HepG2 (cell line): ENCODE results near the gene MXD1. TPM values are rescaled to one million over a fixed set of nuclear protein-coding genes. Genes with fewer than 3 reads are reported as not detected.

Source experiments
- ATAC-seq: fragments of 200-7000 bp; cut with Tn5 transposase; 3 replicates; pipeline ENCODE4 v1.9.1; 2020; ENCODE audit warnings: mild to moderate bottlenecking, moderate library complexity
- BruUV-seq: library from RNA; stranded (reverse); fragments of 400-500 nt; replicated peaks from 2 replicates; lab custom pipeline; 2021; lab: Mats Ljungman, UMichigan
- CTCF ChIA-PET: fragments of 300-600 bp; formaldehyde crosslinking; extraction: SDS; loops from one replicate; lab custom pipeline; 2021; ENCODE audit warnings: low total read pairs, inconsistent platforms, low intra/inter-chr PET ratio; lab: Yijun Ruan, JAX
- POLR2A ChIA-PET: fragments of 350-600 bp; sonication (Branson Sonifier 250); formaldehyde crosslinking; loops from one replicate; lab custom pipeline; 2020; ENCODE audit warnings: antibody characterized with exemption, inconsistent platforms; lab: Yijun Ruan, JAX
- DNase-seq: peaks from one replicate; pipeline ENCODE4 v3.0.0-alpha.2; 2015; ENCODE audit warnings: low spot score
- FAIRE-seq: peaks from 3 replicates; lab custom pipeline; 2011; peaks lifted over from hg19 to GRCh38; lab: Jason Lieb, UNC
- H2AFZ ChIP-seq: one replicate; pipeline ENCODE4 v1.6.1; 2011; ENCODE audit warnings: low read length, inconsistent platforms
- H3K27ac ChIP-seq: fragments of 300-600 bp; 3 replicates; pipeline ENCODE4 v1.8.0; 2011; ENCODE audit warnings: mixed run types, mild to moderate bottlenecking, mixed read lengths, low read length, inconsistent platforms; ENCODE audit not compliant: insufficient read depth; ENCODE audit errors: extremely low read length
- H3K27me3 ChIP-seq, 2 experiments: fragments of 200-600 bp in 1 of 2; 2 replicates in 1 of 2; 3 replicates in 1 of 2; pipeline versions ENCODE4 v1.6.0 to v1.8.0; 2011; ENCODE audit warnings: low read length in 2 of 2, mild to moderate bottlenecking in 2 of 2, moderate library complexity in 2 of 2, inconsistent platforms in 1 of 2; ENCODE audit not compliant: insufficient read depth in 2 of 2, control insufficient read depth in 1 of 2
- H3K36me3 ChIP-seq, 2 experiments: fragments of 200-600 bp in 1 of 2; replicated peaks in 1 of 2; 2 replicates in 1 of 2; 3 replicates in 1 of 2; pipeline versions ENCODE4 v1.5.1 to v1.8.0; 2011; ENCODE audit warnings: low read length in 2 of 2, inconsistent platforms in 1 of 2; ENCODE audit not compliant: insufficient read depth in 2 of 2, control insufficient read depth in 1 of 2
- H3K4me1 ChIP-seq: 2 replicates; pipeline ENCODE4 v1.5.1; 2012; ENCODE audit warnings: low read length, inconsistent platforms; ENCODE audit not compliant: insufficient read depth
- H3K4me2 ChIP-seq: 2 replicates; pipeline ENCODE4 v1.6.0; 2011; ENCODE audit warnings: low read depth, low read length, inconsistent platforms
- H3K4me3 ChIP-seq, 3 experiments: fragments of 200-600 bp in 1 of 3; sonication (generic), shearing (Covaris generic) in 1 of 3; replicated peaks in 1 of 3; 2 replicates each; pipeline ENCODE4 v1.5.1; 2011 to 2016; ENCODE audit warnings: low read length in 3 of 3, inconsistent platforms in 2 of 3, low read depth in 2 of 3, mild to moderate bottlenecking in 2 of 3, control low read depth in 1 of 3, mixed read lengths in 1 of 3; ENCODE audit not compliant: insufficient read depth in 1 of 3
- H3K79me2 ChIP-seq: one replicate; pipeline ENCODE4 v1.6.1; 2011; ENCODE audit warnings: low read length, inconsistent platforms; ENCODE audit not compliant: insufficient read depth
- H3K9ac ChIP-seq: 2 replicates; pipeline ENCODE4 v1.6.0; 2011; ENCODE audit warnings: mild to moderate bottlenecking, low read depth, low read length, inconsistent platforms; ENCODE audit not compliant: insufficient read depth
- H3K9me3 ChIP-seq: 2 replicates; pipeline ENCODE4 v1.5.1; 2012; ENCODE audit warnings: mild to moderate bottlenecking, low read length
- H4K20me1 ChIP-seq: 2 replicates; pipeline ENCODE4 v1.6.0; 2011; ENCODE audit warnings: inconsistent platforms, mild to moderate bottlenecking, low read length, moderate library complexity; ENCODE audit not compliant: insufficient read depth
- ATF5 ChIP-seq: sonication (generic); formaldehyde crosslinking; IDR thresholded peaks from 2 replicates; pipeline ENCODE4 v1.4.0; 2020; ENCODE audit warnings: mild to moderate bottlenecking, low read depth, missing genetic modification reagents
- GPBP1L1 ChIP-seq: sonication (generic); formaldehyde crosslinking; IDR thresholded peaks from 2 replicates; pipeline ENCODE4 v1.5.0; 2020; ENCODE audit warnings: mild to moderate bottlenecking, missing genetic modification reagents
- NFKB2 ChIP-seq: sonication (generic); formaldehyde crosslinking; IDR thresholded peaks from 2 replicates; pipeline ENCODE4 v1.4.0; 2020; ENCODE audit warnings: missing genetic modification reagents, borderline replicate concordance
- PRPF4 ChIP-seq: fragments of 200-400 bp; formaldehyde crosslinking; IDR thresholded peaks from 2 replicates; pipeline ENCODE4 v1.6.1; 2016; ENCODE audit warnings: low read length, low read depth; ENCODE audit not compliant: poor library complexity, severe bottlenecking
- ZNF616 ChIP-seq: sonication (generic); formaldehyde crosslinking; IDR thresholded peaks from 2 replicates; pipeline ENCODE4 v1.5.0; 2020; ENCODE audit warnings: low read depth, mild to moderate bottlenecking, missing genetic modification reagents
- WGBS: methylation state at CpG from one replicate; pipeline ENCODE4 v1.1.6; 2017; ENCODE audit warnings: low lambda C conversion rate; 5-methylcytosine and 5-hydroxymethylcytosine counted together
- in situ Hi-C: cut with HindIII; loops from 2 replicates; pipeline ENCODE4 v1.10.0; 2017; ENCODE audit warnings: low pct_unique_long_range_greater_than_20kb; ENCODE audit not compliant: extremely low pct_ligation_motif_present
- intact Hi-C: fragments of 100-400 bp; cut with micrococcal nuclease; formaldehyde crosslinking; loops from one replicate; pipeline ENCODE4 v1.10.0; 2022; ENCODE audit not compliant: unreplicated experiment
- polyA plus RNA-seq, 8 experiments: library from polyadenylated mRNA; depleted of rRNA in 3 of 8; stranded (reverse) in 7 of 8; unstranded in 1 of 8; fragments of >200 nt; fragmentation: Illumina TruSeq in 4 of 8; extraction: Trizol in 4 of 8; gene quantifications; 2 replicates each; pipeline versions ENCODE4 v1.2.1 to v1.2.3, GENCODE V29; 2011 to 2016; ENCODE audit warnings: low read depth in 4 of 8, missing spikeins in 1 of 8, mixed read lengths in 1 of 8; ENCODE audit not compliant: insufficient read depth in 1 of 8
- total RNA-seq, 5 experiments: library from RNA; depleted of rRNA; stranded (reverse); fragments of >200 nt; fragmentation: Illumina TruSeq; extraction: Trizol; gene quantifications; 2 replicates each; pipeline ENCODE4 v1.2.3, GENCODE V29; 2016; ENCODE audit warnings: low read depth in 1 of 5

The MXD1 gene
- total and polyA plus RNA-seq, 2 of the 13 experiments (the other 11 are each of a cell fraction or from before 2014, with no cell fraction given) = 6.4 to 14.9 TPM

- H3K27ac ChIP-seq = no peak overlapping the region
- H2AFZ ChIP-seq = no peak overlapping the region
- H3K4me2 ChIP-seq = no peak overlapping the region
- intact Hi-C loops (loop anchor here (5.0 kb wide), 1 partner anchor 49 kb away; the partner anchor contains the start of gene MXD1), in situ Hi-C loops (no loop called here)
- H3K9ac ChIP-seq = no peak overlapping the region
- H3K9me3 ChIP-seq = no peaks in the 10 kb centered on the region
- TF ChIP-seq GPBP1L1 (CRISPR knock-in tag) (no peak), NFKB2 (CRISPR knock-in tag) (no peak), PRPF4 (no peak), ZNF616 (no peak), ATF5 (CRISPR knock-in tag) (no peak)
- H3K36me3 ChIP-seq = no peaks in the 10 kb centered on the region
- FAIRE-seq (no peak), DNase-seq (no peak), ATAC-seq (no peak)
- no peaks in the 10 kb centered on the region for H4K20me1 ChIP-seq
- H3K4me1 ChIP-seq = peaks cover 64% of the 10 kb centered on the region
- no peaks in the 10 kb centered on the region for H3K79me2 ChIP-seq
- H3K27me3 ChIP-seq = no peaks in the 10 kb centered on the region
- BruUV-seq = no TSS peak
- no peak overlapping the region for H3K4me3 ChIP-seq
- POLR2A ChIA-PET = interaction anchor here (1.8 kb wide), 1 partner anchor 17 kb away, joined by 3 read pairs; no protein-coding TSS in a partner anchor
- WGBS = 91% methylated on average over 8 of the region's 8 CpGs
- CTCF ChIA-PET = no interaction called here
Observed at GRCh38 chr2:69965756-69966445, 51.0 kb downstream of the MXD1 start.
